Measurements from ENCODE around the gene AIF1L.
"Not testable (repeated sequence)": the region's sequence is repeated elsewhere in the genome, so short reads cannot be mapped to it uniquely, and the experiment has no call there.

AIF1L gene

GRCh38 chr9:131125038-131125287 lies 28.6 kb downstream of the AIF1L start:
- peak; percentile 45 for DNase-seq

- DNase-seq: peak; percentile 98
Observed at GRCh38 chr9:131125288-131126058, 29.1 kb downstream of the AIF1L start, which contains the start of gene NUP214. TSS of gene NUP214 (plus strand) at chr9:131125586. CDS start at chr9:131125705, 119 bp downstream.

- no peak for DNase-seq
Observed at GRCh38 chr9:131126059-131126426, 29.7 kb downstream of the AIF1L start.

DNA sequence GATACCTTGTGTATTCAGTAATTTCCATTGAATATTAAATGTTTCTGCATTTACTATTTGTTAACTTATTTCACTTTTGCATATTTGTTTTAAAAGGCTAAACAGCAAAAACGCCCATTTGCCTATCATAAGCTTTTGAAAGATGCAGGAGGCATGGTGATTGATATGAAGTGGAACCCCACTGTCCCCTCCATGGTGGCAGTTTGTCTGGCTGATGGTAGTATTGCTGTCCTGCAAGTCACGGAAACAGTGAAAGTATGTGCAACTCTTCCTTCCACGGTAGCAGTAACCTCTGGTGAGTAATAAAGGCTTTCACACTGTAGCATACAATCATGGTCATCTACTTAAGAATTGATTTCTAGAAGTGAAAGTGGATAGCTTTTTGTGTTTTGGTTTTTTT lies 32.9 kb downstream of the AIF1L start:
- no peak for DNase-seq

- no peak for DNase-seq
Observed at GRCh38 chr9:131138676-131139075, 42.3 kb downstream of the AIF1L start.

GRCh38 chr9:131140112-131140511 lies 43.8 kb downstream of the AIF1L start:
- no peak for DNase-seq

GRCh38 chr9:131140550-131140949 lies 44.2 kb downstream of the AIF1L start:
- no peak for DNase-seq

GRCh38 chr9:131142160-131142559 lies 45.8 kb downstream of the AIF1L start:
- no peak for DNase-seq

- DNase-seq: no peak
Observed at GRCh38 chr9:131144201-131144600, 47.9 kb downstream of the AIF1L start.

DNA sequence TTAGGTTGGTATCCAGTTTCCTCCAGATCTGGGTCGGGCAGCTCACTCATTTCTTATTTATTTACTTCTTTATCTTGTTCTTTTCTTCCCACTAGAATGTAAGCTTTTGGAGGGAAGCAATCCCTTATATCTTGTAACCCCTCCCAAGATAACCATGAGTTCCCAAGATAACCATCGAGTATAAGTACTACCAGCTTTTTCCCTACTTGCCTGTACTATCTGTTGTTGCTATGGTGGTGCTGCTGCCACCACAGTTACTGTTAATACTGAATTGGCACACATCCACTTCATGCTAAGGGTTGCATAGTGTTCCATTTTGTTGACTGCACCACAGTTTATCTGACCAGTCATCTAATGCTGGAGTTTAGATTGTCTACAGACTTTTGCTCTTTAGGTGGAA lies 48.9 kb downstream of the AIF1L start:
- no peak for DNase-seq

- DNase-seq: no peak
Observed at GRCh38 chr9:131146186-131146585, 49.9 kb downstream of the AIF1L start.

DNA sequence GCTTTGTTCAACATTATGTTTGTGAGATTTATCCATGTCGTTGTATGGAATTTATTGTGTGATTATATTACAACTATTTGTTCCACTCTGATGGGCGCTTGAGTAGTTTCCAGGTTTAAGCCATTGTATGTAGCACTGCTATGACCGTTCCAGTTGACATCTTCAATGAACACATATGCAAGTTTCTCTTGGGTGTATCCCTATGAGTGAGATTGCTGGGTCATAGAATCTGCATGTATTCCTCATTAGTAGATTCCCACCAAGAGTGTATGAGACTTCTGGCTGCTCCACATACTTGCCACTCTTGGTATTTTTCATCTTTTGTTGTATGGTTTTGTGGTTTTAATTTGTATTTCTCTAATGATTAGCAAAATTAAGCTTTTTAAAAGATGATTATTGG lies 51.9 kb downstream of the AIF1L start:
- no peak for DNase-seq

GRCh38 chr9:131148966-131149687 lies 52.8 kb downstream of the AIF1L start:
- no peak for DNase-seq

- DNase-seq: no peak
Observed at GRCh38 chr9:131149688-131150053, 53.3 kb downstream of the AIF1L start.

DNA sequence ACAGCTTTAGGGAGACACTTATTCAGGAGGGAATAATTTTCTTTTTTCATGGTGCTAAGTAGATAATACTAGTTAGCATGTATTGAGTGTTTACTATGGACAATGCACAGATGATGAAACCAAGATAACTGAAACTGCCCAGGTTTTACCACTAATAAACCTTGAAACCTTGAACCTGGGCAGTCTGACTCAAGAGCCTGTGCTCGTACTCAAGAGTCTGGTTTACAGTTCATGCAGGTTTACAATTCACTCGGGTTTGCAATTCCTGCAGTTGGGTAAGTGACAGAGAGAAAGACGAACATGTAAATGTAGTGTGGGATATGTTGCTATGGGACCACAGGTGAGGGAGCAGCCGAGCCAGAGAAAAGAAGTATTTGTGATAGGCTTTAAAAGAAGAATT lies 57.3 kb downstream of the AIF1L start:
- no peak for DNase-seq

GRCh38 chr9:131158673-131159072 lies 62.3 kb downstream of the AIF1L start:
- not testable (repeated sequence) for DNase-seq

DNA sequence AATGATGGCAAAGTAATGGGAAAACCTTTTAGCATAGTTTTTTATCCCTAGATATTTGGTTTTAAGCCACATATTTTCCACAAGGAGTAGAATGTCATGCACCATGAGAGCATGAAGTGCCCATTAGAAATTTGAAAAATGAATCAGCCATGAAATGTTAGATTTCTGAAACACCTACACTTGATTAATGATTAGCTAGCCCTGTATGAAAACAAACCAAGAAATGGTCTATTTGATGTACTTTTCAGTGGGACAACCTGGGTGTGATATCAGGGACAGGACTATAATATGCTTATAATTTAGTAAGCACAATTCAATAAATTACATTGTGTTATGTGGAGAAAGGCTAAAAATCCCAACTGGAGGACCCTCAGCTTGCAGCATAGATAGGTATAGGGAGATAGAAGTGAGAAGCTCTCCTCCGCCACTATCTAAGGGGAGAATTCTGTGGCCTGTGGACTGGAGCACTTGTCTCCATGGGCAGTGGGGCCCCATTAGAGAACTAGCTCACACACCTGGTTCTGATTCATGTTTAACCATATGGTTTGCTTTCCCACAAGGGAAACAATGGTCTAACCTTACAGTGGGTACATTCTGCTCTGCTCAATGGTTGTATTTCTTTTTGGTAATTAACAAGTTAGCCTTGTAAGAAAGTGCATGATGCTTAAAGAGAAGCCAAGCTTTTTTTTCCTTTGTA lies 64.2 kb downstream of the AIF1L start:
- no peak for DNase-seq

- DNase-seq: no peak
Observed at GRCh38 chr9:131161585-131161984, 65.3 kb downstream of the AIF1L start.

DNA sequence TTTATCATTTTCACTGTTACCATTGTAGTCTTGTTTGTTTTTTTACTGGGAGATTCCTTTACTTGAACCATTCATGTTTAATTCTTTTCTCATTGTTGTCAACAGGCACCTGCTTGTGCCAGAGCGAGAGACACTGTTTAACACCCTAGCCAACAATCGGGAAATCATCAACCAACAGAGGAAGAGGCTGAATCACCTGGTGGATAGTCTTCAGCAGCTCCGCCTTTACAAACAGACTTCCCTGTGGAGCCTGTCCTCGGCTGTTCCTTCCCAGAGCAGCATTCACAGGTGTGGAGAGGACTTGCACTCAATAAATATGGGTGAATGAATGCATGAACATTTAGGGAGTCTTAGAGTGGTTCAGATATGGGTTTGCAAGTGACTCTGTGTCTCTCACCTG lies 66.6 kb downstream of the AIF1L start:
- no peak for DNase-seq

DNA sequence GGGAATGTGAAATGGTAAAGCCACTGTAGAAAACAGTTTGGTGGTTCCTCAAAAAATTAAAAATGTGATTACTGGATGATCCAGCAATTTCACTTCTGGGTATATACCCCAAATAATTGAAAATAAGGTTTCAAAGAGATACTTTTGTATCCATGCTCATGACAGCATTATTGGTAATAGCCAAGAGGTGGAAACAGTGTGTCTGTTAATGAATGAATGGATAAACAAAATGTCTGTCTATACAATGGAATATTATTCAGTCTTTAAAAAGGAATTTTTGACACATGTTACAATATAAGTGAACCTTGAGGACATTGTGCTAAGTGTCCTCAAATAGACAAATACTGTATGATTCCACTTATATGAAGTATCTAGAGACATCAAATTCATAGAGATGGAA lies 69.2 kb downstream of the AIF1L start:
- DNase-seq: no peak

GRCh38 chr9:131167146-131167692 lies 70.9 kb downstream of the AIF1L start:
- DNase-seq: no peak

DNA sequence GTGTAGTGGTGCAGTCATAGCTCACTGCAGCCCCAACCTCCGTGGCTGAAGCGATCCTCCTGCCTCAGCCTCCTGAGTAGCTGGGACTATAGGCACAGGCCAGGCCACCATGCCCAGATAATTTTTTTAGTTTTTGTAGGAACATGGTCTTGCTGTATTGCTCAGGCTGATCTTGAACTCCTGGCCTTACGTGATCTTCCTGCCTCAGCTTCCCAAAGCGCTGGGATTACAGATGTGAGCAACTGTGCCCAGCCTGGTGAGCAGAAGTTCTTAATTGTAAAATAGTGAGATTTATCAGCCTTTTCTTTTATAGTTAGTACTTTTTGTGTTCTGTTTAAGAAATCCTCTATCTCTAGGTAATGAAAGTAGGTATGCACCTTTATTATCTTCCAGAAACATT lies 71.6 kb downstream of the AIF1L start:
- no peak for DNase-seq

GRCh38 chr9:131169563-131170240 lies 73.4 kb downstream of the AIF1L start:
- no peak for DNase-seq
